Smooth muscle cell (in vitro differentiated cells): Measurements from ENCODE around the gene NGLY1. TPM values are rescaled to one million over a fixed set of nuclear protein-coding genes. Genes with fewer than 3 reads are reported as not detected.
A peak's percentile ranks its signal among the peaks of the same experiment; 100 is the strongest.

Experiments used
- DNase-seq: peaks from one replicate; lab custom pipeline; 2025; ENCODE audit not compliant: unreplicated experiment; lab: John Stamatoyannopoulos, UW
- H2AFZ ChIP-seq: fragments of 200-600 bp; sonication (generic); 2 replicates; pipeline ENCODE4 v1.6.0; 2016; ENCODE audit warnings: antibody characterized with exemption, low read depth, mild to moderate bottlenecking
- H3F3A ChIP-seq: fragments of 200-600 bp; sonication (generic); 2 replicates; pipeline ENCODE4 v1.6.0; 2017; ENCODE audit warnings: antibody characterized with exemption, low read depth
- H3K27ac ChIP-seq: fragments of 200-600 bp; sonication (generic); 2 replicates; pipeline ENCODE4 v1.5.1; 2016; ENCODE audit warnings: low read depth, mild to moderate bottlenecking
- H3K27me3 ChIP-seq: fragments of 200-600 bp; sonication (generic); 2 replicates; pipeline ENCODE4 v1.6.1; 2016; ENCODE audit warnings: low read depth, mild to moderate bottlenecking
- H3K36me3 ChIP-seq: fragments of 200-600 bp; sonication (generic); 2 replicates; pipeline ENCODE4 v1.5.1; 2016; ENCODE audit warnings: low read depth
- H3K4me1 ChIP-seq: fragments of 200-600 bp; sonication (generic); 2 replicates; pipeline ENCODE4 v1.5.1; 2016; ENCODE audit warnings: low read depth
- H3K4me2 ChIP-seq: fragments of 200-600 bp; sonication (generic); 2 replicates; pipeline ENCODE4 v1.6.0; 2016; ENCODE audit warnings: mild to moderate bottlenecking
- H3K4me3 ChIP-seq: fragments of 200-600 bp; sonication (generic); 2 replicates; pipeline ENCODE4 v1.5.1; 2016; ENCODE audit warnings: mild to moderate bottlenecking
- H3K79me2 ChIP-seq: fragments of 200-600 bp; sonication (generic); 2 replicates; pipeline ENCODE4 v1.6.0; 2016; ENCODE audit warnings: low read depth, mild to moderate bottlenecking
- H3K9ac ChIP-seq: fragments of 200-600 bp; sonication (generic); 2 replicates; pipeline ENCODE4 v1.6.0; 2016; ENCODE audit warnings: low read depth
- H3K9me3 ChIP-seq: fragments of 200-600 bp; sonication (generic); replicated peaks from 2 replicates; pipeline ENCODE4 v1.5.1; 2016; ENCODE audit warnings: low read depth
- H4K20me1 ChIP-seq: fragments of 200-600 bp; sonication (generic); 2 replicates; pipeline ENCODE4 v1.6.0; 2016; ENCODE audit warnings: low read depth
- CTCF ChIP-seq: fragments of 200-600 bp; sonication (generic); IDR thresholded peaks from 2 replicates; pipeline ENCODE4 v1.5.1; 2017; ENCODE audit warnings: borderline replicate concordance, mild to moderate bottlenecking, antibody characterized with exemption; ENCODE audit not compliant: insufficient read depth, poor library complexity, severe bottlenecking
- WGBS: methylation state at CpG from one replicate; pipeline ENCODE4 v1.1.7; 2016; ENCODE audit warnings: low lambda C conversion rate; 5-methylcytosine and 5-hydroxymethylcytosine counted together
- polyA plus RNA-seq: library from polyadenylated mRNA; unstranded; fragments of >200 nt; fragmentation: Nextera tagmentation; extraction: Ambion mirVana; gene quantifications from 2 replicates; pipeline ENCODE4 v1.2.1, GENCODE V29; 2016
- total RNA-seq: library from RNA; depleted of rRNA; stranded (reverse); fragments of >200 nt; gene quantifications from 2 replicates; pipeline ENCODE4 v1.2.3, GENCODE V29; 2014

The NGLY1 gene
- total and polyA plus RNA-seq, 2 experiments from 2014 or later, result 29.0 to 35.8 TPM

DNA sequence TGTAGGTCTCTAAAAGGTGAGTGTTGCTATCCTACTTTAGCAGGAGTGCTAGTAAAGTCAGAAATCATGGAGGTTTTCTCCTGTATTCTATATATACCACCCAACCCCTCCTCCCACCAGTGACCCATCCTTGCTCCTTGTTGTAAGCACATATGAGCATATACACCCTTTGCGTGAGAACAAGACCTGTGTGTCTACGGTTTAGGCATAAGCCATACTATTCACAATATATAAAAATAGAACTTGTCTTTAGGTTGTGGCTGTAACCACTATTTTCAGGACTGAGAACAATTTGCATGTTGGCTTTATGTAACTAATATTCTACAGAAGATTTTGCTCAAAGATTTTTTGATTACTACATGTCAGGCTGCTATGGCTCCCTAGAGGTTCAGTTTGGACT, 59.4 kb downstream of the NGLY1 start:
- H3K27me3 ChIP-seq, result no peaks in the 10 kb centered on the region
- no peak overlapping the region for H3K4me2 ChIP-seq
- DNase-seq, result no peak
- H2AFZ ChIP-seq, result no peak overlapping the region
- no peak overlapping the region for H3K4me3 ChIP-seq
- peak overlapping the region; percentile 78 for H3K27ac ChIP-seq
- H3F3A ChIP-seq, result no peaks in the 10 kb centered on the region
- no peak for TF ChIP-seq CTCF
- H3K4me1 ChIP-seq, result no peaks in the 10 kb centered on the region
- no peak overlapping the region for H3K9ac ChIP-seq
- no peaks in the 10 kb centered on the region for H3K79me2 ChIP-seq
- no peaks in the 10 kb centered on the region for H3K9me3 ChIP-seq
- 97% methylated on average over 2 of the region's 2 CpGs for WGBS
- no peaks in the 10 kb centered on the region for H4K20me1 ChIP-seq
- H3K36me3 ChIP-seq, result no peaks in the 10 kb centered on the region

DNA sequence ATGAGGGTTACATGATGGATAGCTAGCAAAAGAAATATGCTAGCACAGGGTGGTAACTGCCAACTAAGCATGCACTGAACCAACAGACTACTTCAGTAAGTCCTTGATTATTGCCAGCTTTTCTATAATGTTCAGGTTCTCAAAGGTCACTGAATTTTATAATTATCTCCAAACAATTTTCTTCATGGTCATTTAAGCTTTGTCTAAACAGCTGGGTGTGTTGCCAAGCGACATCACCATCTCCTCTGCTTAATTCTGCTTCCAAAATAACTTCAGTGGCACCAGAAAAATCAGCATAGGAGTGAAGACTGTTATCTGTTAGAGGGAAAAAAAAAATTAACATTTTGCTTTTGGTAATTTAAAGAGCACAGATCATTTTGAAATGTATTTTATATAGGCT, 63.9 kb downstream of the NGLY1 start:
- Histone ChIP-seq H3K4me3 (no peak overlapping the region), H3K4me1 (no peaks in the 10 kb centered on the region), H2AFZ (no peak overlapping the region), H3K4me2 (no peak overlapping the region), H3K36me3 (no peaks in the 10 kb centered on the region), H3K9me3 (no peaks in the 10 kb centered on the region), H3F3A (no peaks in the 10 kb centered on the region), H3K79me2 (no peaks in the 10 kb centered on the region), H3K9ac (no peak overlapping the region), H4K20me1 (no peaks in the 10 kb centered on the region), H3K27ac (no peak overlapping the region), H3K27me3 (no peaks in the 10 kb centered on the region)
- TF ChIP-seq CTCF, result no peak
- 100% methylated on average over 1 of the region's 1 CpG for WGBS
- no peak for DNase-seq

GRCh38 chr3:25713341-25713985, 69.8 kb downstream of the NGLY1 start:
- H3K4me1 ChIP-seq, result no peaks in the 10 kb centered on the region
- H2AFZ ChIP-seq, result no peak overlapping the region
- H3K27me3 ChIP-seq, result no peaks in the 10 kb centered on the region
- WGBS, result 85% methylated on average over 11 of the region's 11 CpGs
- no peaks in the 10 kb centered on the region for H3F3A ChIP-seq
- DNase-seq, result no peak
- no peaks in the 10 kb centered on the region for H3K36me3 ChIP-seq
- no peak overlapping the region for H3K9ac ChIP-seq
- no peaks in the 10 kb centered on the region for H4K20me1 ChIP-seq
- no peak for TF ChIP-seq CTCF
- no peaks in the 10 kb centered on the region for H3K9me3 ChIP-seq
- H3K79me2 ChIP-seq, result no peaks in the 10 kb centered on the region
- H3K4me3 ChIP-seq, result no peak overlapping the region
- no peak overlapping the region for H3K4me2 ChIP-seq
- no peak overlapping the region for H3K27ac ChIP-seq

DNA sequence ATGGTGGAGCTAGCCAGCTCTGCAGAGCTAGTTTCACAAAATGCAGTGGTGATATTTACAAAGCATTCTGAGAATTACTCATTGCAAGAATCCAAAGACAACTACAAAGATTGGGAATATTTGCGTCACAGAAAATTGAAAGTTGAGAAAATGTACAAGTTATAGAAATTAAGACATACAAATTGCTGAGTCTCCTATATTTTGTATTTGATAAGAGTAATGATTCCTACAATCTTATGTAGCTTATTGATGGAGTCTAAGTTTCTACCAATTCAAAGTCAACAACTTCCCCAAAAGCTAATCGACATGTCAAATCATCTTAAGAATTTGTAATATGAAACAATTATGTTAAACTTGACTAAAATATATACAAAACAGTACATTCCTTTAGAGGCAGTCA, 72.2 kb downstream of the NGLY1 start:
- Histone ChIP-seq H3K27ac (no peak overlapping the region), H3K27me3 (peaks cover 4% of the 10 kb centered on the region), H3K4me3 (no peak overlapping the region), H3K36me3 (no peaks in the 10 kb centered on the region), H3K4me1 (no peaks in the 10 kb centered on the region), H3K9me3 (no peaks in the 10 kb centered on the region), H3K9ac (no peak overlapping the region), H3K79me2 (no peaks in the 10 kb centered on the region), H3K4me2 (no peak overlapping the region), H2AFZ (no peak overlapping the region), H4K20me1 (no peaks in the 10 kb centered on the region), H3F3A (no peaks in the 10 kb centered on the region)
- TF ChIP-seq CTCF, result no peak
- DNase-seq, result no peak
- WGBS, result 95% methylated on average over 2 of the region's 2 CpGs
